ENCODE data around the gene KANK3.

GRCh38 chr19:8311461-8312260 is 31.4 kb downstream of the KANK3 start:
- TF ChIP-seq CTCF (IDR thresholded peaks at IDR 0.05; ENCODE audit: control extremely low read depth in 1 of 3, insufficient read depth in 1 of 3, low read depth in 1 of 3, low read length in 3 of 3) (no peak), KDM5A (IDR thresholded peaks at IDR 0.05; ENCODE audit: low read length) (no peak), POLR2A (IDR thresholded peaks at IDR 0.05; ENCODE audit: control extremely low read depth in 1 of 2, low read depth in 2 of 2, low read length in 2 of 2) (no peak)
